ENCODE data around the gene CYB561D1.

Gene CYB561D1

GRCh38 chr1:109481646-109482045, 12.2 kb upstream of the CYB561D1 start:
- DNase-seq (ENCODE audit: low read depth) = no peak

- DNase-seq (ENCODE audit: low read depth) = no peak
Measured at GRCh38 chr1:109482242-109482641, 11.7 kb upstream of the CYB561D1 start.

DNA sequence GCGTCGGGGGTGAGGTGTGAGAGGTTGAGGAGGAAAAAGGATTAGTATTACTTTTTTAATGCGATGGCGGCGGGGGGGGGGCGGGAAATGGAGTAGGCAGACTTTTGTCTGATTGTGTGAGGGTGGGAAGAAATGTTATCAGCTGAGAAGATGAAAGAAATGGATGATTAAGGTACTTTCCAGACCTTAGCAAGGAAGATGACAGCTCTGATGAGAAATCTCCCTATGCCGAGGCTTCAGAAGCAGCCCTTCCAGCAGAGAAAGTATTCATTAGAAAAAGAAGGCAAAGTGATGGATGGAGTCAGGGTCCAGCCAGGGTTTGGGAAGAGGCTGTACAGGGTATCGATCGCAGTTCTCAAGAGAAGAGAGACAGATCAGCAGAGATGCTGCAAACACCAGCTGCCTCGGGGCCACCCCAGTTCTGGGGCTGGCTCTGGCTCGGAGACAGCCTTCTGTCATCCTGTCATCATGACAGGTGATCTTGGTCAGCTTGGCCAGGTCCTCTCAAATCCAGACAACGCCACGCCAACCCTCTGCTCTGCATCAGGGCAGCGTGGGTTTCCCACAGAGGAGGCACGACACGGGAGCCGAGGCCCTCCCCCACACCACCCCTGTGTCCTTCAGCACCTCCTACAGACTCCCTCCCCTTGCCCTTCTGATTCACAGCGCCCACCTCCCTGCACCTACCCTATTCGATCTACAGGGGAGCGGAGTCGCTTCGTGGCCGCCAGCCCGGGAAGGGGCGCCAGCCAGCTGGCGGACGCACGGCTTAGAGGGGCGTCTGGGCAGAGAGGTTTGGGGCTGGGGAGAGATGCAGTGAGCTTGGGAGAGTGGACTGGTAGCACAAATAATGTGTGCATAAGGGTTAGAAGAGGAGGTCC, 10.9 kb upstream of the CYB561D1 start:
- DNase-seq (ENCODE audit: low read depth) = peak; percentile 27

DNA sequence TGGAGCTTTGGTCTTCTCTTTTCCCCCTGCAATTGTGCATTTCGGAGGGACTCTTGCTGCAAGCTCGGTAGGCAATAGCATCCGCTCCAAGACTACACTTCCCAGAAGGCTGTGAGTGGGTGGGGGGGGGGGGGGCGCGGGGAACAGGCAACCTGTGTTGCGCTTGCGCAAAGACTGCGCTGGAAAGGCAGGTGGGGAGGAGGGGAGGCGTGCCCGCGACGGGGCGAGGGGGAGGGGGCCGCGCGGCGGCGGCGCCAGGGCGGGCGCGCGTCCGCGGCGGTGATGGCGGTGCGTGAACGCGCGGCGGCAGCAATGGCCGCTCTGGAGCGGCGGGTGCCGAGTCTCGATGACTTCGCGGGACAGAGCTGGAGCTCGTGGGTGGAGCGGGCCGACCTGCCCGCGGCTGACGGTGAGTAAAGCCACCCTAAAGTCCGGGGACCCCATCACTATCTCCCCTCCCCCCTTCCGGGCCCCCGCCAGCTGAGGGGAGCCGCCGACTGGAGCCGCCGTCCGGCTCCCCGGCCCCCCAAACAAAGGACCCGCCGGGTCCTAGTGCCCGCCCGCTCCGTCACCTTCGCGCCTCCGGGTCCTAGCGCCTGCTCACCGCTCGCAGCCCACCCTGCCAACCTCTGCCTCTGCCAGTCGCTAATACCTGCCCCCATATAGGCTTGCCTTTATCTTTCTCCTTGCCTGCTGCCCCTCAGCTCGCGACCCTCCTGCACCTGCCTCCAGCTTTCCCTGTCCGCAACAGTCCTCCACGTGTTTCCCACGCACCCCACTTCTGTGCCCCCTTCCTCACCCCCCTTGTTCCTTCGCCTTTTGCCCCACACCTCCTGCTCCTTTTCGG, 10.0 kb upstream of the CYB561D1 start, which contains the start of gene ATXN7L2:
TSS of gene ATXN7L2 (plus strand) at position 234 of the 847 bp plus-strand sequence. CDS start at position 283, 49 bp downstream.
- DNase-seq (ENCODE audit: low read depth) = peak; percentile 90

GRCh38 chr1:109484519-109484975, 9.3 kb upstream of the CYB561D1 start:
- no peak for DNase-seq (ENCODE audit: low read depth)

- DNase-seq (ENCODE audit: low read depth) = no peak
Measured at GRCh38 chr1:109485001-109485400, 8.9 kb upstream of the CYB561D1 start.

- DNase-seq (ENCODE audit: low read depth) = no peak
Measured at GRCh38 chr1:109487261-109487660, 6.6 kb upstream of the CYB561D1 start.

DNA sequence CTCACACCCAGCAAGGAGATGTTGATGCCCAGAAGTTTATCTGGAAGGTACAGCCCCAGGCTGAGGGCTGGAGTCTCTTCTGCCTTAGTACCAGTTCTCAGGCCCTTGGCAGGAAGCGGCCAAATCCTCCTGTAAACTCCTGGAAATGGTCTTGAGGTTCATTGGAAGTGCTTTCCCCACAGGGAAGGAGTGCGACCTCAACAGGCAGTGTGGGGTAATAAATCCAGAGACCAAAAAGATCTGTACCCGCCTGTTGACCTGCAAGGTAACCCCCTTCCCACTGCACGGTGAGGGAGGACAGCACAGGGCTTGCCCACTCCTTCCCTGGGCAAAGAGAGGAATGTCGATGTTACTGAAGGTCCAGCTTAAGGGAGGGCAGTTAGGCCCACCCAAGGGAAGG, 5.7 kb upstream of the CYB561D1 start:
- no peak for DNase-seq (ENCODE audit: low read depth)

- DNase-seq (ENCODE audit: low read depth) = no peak
Measured at GRCh38 chr1:109488696-109489095, 5.2 kb upstream of the CYB561D1 start.

- peak; percentile 56 for DNase-seq (ENCODE audit: low read depth)
Measured at GRCh38 chr1:109490029-109490933, 3.6 kb upstream of the CYB561D1 start.

DNA sequence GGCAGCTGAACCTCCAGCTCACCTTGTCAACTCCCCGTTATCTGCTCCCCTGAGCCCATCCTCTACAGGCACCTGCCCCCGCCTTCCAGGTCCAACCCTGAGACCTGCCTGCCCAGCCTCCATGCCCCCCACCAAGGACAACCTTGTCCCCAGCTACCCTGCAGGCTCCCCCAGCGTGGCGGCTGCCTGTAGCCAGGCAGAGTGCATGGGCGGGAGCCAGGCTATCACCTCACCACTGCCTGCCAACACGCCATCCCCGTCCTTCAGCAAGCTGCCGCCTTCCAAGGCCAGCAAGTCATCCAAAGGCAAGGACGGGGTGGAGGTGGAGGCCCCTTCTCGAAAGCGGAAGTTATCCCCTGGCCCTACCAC, 3.0 kb upstream of the CYB561D1 start:
- DNase-seq (ENCODE audit: low read depth) = no peak

GRCh38 chr1:109491372-109491771, 2.5 kb upstream of the CYB561D1 start:
- no peak for DNase-seq (ENCODE audit: low read depth)

- no peak for DNase-seq (ENCODE audit: low read depth)
Measured at GRCh38 chr1:109492779-109493178, 1.1 kb upstream of the CYB561D1 start.

- no peak for DNase-seq (ENCODE audit: low read depth)
Measured at GRCh38 chr1:109493227-109493626, 667 bp upstream of the CYB561D1 start.

GRCh38 chr1:109495738-109496137, 1.8 kb downstream of the CYB561D1 start:
- no peak for DNase-seq (ENCODE audit: low read depth)

GRCh38 chr1:109497449-109498160, 3.7 kb downstream of the CYB561D1 start:
- no peak for DNase-seq (ENCODE audit: low read depth)

- DNase-seq (ENCODE audit: low read depth) = no peak
Measured at GRCh38 chr1:109498161-109498801, 4.4 kb downstream of the CYB561D1 start.

- no peak for DNase-seq (ENCODE audit: low read depth)
Measured at GRCh38 chr1:109499081-109499480, 5.2 kb downstream of the CYB561D1 start.

GRCh38 chr1:109499661-109500536, 6.0 kb downstream of the CYB561D1 start:
- peak; percentile 56 for DNase-seq (ENCODE audit: low read depth)

Measured in T follicular helper cell (primary cell).